Measurements from ENCODE around the gene GRIA1. TPM values are rescaled to one million over a fixed set of nuclear protein-coding genes. Genes with fewer than 3 reads are reported as not detected.

The GRIA1 gene
- total RNA-seq, 1 experiment from 2014 or later = 0.81 TPM

DNA sequence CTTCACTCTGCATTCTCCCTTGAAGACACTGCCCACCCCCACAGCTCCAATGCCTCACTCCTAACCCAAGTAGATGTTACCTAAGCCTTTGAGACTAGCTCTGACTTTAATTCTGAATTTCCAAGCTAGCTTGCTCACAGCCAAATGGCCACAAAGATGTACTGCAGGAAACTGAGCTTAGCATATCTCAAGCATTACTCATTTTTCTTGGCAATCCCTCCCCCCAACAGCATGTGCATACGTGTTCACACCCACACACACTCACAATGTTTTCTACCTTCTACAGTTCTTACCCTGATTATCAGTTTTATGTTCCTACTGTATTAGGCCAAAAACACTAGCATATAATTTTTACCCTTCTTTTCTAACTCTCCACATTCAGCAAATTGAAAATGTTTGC lies 13.7 kb upstream of the GRIA1 start (continued):
- TF ChIP-seq FOXK1 (CRISPR knock-in tag; IDR thresholded peaks at IDR 0.05) = no peak

DNA sequence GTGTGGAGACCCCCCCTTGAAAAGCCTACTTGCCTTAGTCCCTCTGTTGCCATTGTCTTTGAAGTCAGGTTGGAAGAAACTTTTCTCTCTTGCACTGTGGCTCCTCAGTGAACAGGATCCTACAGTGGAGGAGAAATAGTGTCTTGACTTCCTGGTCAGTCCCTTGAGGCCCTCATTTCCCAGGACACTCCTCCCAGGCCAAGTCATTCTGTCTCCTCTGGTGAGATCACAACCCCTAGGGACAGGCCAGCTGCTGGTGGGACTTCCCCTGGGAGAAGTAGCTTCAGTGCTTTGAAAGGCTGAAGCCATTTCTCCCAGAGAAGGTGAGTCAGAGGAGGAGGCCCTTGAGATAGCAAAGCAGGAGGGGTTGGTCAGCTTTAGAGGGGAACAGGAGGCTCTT lies 10.1 kb upstream of the GRIA1 start:
- no peak overlapping the region for H3K4me3 Mint-ChIP-seq
- no peaks in the 10 kb centered on the region; the same call in 1 of the 2 replicates for H3K27me3 Mint-ChIP-seq (ENCODE audit: low read depth)
- no peak for DNase-seq (ENCODE audit: low spot score)
- no peak overlapping the region for H3K27ac Mint-ChIP-seq
- TF ChIP-seq ESRRA (CRISPR knock-in tag; IDR thresholded peaks at IDR 0.05; ENCODE audit: borderline replicate concordance) (no peak), NR2C2 (CRISPR knock-in tag; IDR thresholded peaks at IDR 0.05) (no peak), RELA (CRISPR knock-in tag; IDR thresholded peaks at IDR 0.05; ENCODE audit: borderline replicate concordance) (no peak), TP53 (CRISPR knock-in tag; IDR thresholded peaks at IDR 0.05) (no peak), PRDM15 (CRISPR knock-in tag; IDR thresholded peaks at IDR 0.05) (no peak), E2F1 (CRISPR knock-in tag; IDR thresholded peaks at IDR 0.05) (no peak), ZNF423 (CRISPR knock-in tag; IDR thresholded peaks at IDR 0.05) (no peak), USF2 (CRISPR knock-in tag; IDR thresholded peaks at IDR 0.05) (no peak), MAX (CRISPR knock-in tag; IDR thresholded peaks at IDR 0.05) (no peak), SMAD4 (CRISPR knock-in tag; IDR thresholded peaks at IDR 0.05) (no peak), NFE2L1 (CRISPR knock-in tag; IDR thresholded peaks at IDR 0.05) (no peak), ZNF232 (CRISPR knock-in tag; IDR thresholded peaks at IDR 0.05) (no peak)
- TF ChIP-seq, protein P1, sequence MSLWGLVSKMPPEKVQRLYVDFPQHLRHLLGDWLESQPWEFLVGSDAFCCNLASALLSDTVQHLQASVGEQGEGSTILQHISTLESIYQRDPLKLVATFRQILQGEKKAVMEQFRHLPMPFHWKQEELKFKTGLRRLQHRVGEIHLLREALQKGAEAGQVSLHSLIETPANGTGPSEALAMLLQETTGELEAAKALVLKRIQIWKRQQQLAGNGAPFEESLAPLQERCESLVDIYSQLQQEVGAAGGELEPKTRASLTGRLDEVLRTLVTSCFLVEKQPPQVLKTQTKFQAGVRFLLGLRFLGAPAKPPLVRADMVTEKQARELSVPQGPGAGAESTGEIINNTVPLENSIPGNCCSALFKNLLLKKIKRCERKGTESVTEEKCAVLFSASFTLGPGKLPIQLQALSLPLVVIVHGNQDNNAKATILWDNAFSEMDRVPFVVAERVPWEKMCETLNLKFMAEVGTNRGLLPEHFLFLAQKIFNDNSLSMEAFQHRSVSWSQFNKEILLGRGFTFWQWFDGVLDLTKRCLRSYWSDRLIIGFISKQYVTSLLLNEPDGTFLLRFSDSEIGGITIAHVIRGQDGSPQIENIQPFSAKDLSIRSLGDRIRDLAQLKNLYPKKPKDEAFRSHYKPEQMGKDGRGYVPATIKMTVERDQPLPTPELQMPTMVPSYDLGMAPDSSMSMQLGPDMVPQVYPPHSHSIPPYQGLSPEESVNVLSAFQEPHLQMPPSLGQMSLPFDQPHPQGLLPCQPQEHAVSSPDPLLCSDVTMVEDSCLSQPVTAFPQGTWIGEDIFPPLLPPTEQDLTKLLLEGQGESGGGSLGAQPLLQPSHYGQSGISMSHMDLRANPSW (CRISPR knock-in tag; conservative IDR thresholded peaks at IDR 0.05; ENCODE audit: low read depth) = no peak
- TF ChIP-seq, protein P2, sequence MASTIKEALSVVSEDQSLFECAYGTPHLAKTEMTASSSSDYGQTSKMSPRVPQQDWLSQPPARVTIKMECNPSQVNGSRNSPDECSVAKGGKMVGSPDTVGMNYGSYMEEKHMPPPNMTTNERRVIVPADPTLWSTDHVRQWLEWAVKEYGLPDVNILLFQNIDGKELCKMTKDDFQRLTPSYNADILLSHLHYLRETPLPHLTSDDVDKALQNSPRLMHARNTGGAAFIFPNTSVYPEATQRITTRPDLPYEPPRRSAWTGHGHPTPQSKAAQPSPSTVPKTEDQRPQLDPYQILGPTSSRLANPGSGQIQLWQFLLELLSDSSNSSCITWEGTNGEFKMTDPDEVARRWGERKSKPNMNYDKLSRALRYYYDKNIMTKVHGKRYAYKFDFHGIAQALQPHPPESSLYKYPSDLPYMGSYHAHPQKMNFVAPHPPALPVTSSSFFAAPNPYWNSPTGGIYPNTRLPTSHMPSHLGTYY (CRISPR knock-in tag; IDR thresholded peaks at IDR 0.05) = no peak
- TF ChIP-seq, protein P3, sequence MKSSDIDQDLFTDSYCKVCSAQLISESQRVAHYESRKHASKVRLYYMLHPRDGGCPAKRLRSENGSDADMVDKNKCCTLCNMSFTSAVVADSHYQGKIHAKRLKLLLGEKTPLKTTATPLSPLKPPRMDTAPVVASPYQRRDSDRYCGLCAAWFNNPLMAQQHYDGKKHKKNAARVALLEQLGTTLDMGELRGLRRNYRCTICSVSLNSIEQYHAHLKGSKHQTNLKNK (CRISPR knock-in tag; IDR thresholded peaks at IDR 0.05) = no peak
- H3K9me3 Mint-ChIP-seq = 0 out of 2 replicates have a peak, but pooled peaks cover 3% of the 10 kb centered on the region
- POLR2A ChIA-PET = no interaction called here
- CTCF ChIA-PET = no interaction called here
- H3K4me1 Mint-ChIP-seq = peaks cover 9% of the 10 kb centered on the region; the same call in 1 of the 2 replicates
- no peaks in the 10 kb centered on the region for H3K36me3 Mint-ChIP-seq
- ATAC-seq = no peak

Measured in WTC11 (cell line).